Upper lobe of left lung (tissue), 4 donors: ENCODE data around the gene DNAJC19.
"Not testable (repeated sequence)": the region's sequence is repeated elsewhere in the genome, so short reads cannot be mapped to it uniquely, and the experiment has no call there.

Experiments
- EP300 ChIP-seq, 4 donors: sonication (generic); formaldehyde crosslinking; IDR thresholded peaks; one replicate each; pipeline ENCODE4 v1.5.1; 2017; ENCODE audit warnings: antibody characterized with exemption in 4 of 4, control low read depth in 2 of 4
- TF ChIP-seq, protein P1 (sequence below), 6 experiments: fragments of 450-650 bp in 4 of 6; fragments of 200-600 bp in 2 of 6; sonication (generic) in 2 of 6; IDR thresholded peaks; one replicate each; pipeline ENCODE4 v1.5.1; 2016 to 2019; ENCODE audit warnings: antibody characterized with exemption in 6 of 6

DNA sequence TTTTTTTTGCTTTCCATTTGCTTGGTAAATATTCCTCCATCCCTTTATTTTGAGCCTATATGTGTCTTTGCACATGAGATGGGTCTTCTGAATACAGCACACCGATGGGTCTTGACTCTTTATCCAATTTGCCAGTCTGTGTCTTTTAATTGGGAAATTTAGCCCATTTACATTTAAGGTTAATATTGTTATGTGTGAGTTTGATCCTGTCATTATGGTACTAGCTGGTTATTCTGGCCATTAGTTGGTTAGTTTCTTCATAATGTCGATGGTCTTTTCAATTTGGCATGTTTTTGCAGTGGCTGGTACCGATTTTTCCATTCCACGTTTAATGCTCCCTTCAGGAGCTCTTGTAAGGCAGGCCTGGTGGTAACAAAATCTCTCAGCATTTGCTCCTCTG is 12.8 kb upstream of the DNAJC19 start:
- TF ChIP-seq, protein P1, sequence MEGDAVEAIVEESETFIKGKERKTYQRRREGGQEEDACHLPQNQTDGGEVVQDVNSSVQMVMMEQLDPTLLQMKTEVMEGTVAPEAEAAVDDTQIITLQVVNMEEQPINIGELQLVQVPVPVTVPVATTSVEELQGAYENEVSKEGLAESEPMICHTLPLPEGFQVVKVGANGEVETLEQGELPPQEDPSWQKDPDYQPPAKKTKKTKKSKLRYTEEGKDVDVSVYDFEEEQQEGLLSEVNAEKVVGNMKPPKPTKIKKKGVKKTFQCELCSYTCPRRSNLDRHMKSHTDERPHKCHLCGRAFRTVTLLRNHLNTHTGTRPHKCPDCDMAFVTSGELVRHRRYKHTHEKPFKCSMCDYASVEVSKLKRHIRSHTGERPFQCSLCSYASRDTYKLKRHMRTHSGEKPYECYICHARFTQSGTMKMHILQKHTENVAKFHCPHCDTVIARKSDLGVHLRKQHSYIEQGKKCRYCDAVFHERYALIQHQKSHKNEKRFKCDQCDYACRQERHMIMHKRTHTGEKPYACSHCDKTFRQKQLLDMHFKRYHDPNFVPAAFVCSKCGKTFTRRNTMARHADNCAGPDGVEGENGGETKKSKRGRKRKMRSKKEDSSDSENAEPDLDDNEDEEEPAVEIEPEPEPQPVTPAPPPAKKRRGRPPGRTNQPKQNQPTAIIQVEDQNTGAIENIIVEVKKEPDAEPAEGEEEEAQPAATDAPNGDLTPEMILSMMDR (IDR thresholded peaks at IDR 0.05): not testable (repeated sequence)
- TF ChIP-seq EP300 (IDR thresholded peaks at IDR 0.05): not testable (repeated sequence)
